Measurements from ENCODE around the gene SYNC.
A peak's percentile ranks its signal among the peaks of the same experiment; 100 is the strongest.
"Not testable (repeated sequence)": the region's sequence is repeated elsewhere in the genome, so short reads cannot be mapped to it uniquely, and the experiment has no call there.

SYNC gene

DNA sequence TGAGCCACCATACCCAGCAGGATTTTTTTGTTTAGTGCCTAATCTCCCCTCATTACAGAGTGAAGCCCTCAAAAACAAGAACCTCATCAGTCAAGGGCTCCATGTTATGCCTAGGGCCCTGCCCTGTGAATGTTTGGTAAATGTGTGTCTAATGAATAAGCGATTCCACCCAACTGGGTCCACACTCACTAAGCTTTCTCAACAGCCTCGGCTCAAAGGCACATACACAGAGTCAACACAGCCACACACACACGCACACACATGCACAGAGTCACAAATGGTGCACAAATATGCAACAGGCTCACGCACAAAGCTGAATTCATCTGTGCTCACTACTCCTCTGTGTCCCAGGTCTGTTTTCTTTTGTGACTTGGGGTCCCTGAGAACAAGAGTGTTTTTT is 11.7 kb upstream of the SYNC start:
- peaks cover 3% of the 10 kb centered on the region for H3K27me3 Mint-ChIP-seq (ENCODE audit: low read depth)
- H3K4me1 Mint-ChIP-seq (ENCODE audit: low read depth) = peaks cover 8% of the 10 kb centered on the region
- no peaks in the 10 kb centered on the region for H3K9me3 Mint-ChIP-seq
- H3K4me3 Mint-ChIP-seq = no peak overlapping the region
- no peak for DNase-seq (ENCODE audit: low spot score)
- H3K36me3 Mint-ChIP-seq (ENCODE audit: low read depth) = no peaks in the 10 kb centered on the region
- H3K27ac Mint-ChIP-seq = no peak overlapping the region

- Mint-ChIP-seq H3K27ac (no peak overlapping the region), H3K4me3 (peak overlapping the region; percentile 38), H3K36me3 (ENCODE audit: low read depth) (no peaks in the 10 kb centered on the region), H3K9me3 (no peaks in the 10 kb centered on the region), H3K27me3 (ENCODE audit: low read depth) (peaks cover 3% of the 10 kb centered on the region), H3K4me1 (ENCODE audit: low read depth) (peaks cover 8% of the 10 kb centered on the region)
- no peak for DNase-seq (ENCODE audit: low spot score)
Measured at GRCh38 chr1:32713081-32713480, 10.5 kb upstream of the SYNC start.

DNA sequence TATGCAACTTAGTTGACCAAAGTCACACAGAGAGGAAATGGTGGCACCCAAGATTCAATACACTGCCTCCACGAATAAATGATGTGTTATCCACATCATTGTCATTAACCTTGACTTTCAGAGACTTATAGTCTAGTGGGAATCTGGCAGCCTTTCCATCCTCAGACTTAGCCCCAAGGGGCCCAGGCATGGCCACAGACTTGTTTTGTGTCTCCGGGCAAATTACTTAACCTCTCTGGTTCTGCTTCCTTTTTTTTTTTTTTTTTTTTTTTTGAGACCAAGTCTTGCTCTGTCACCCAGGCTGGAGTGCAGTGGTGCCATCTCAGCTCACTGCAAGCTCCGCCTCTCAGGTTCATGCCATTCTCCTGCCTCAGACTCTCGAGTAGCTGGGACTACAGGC is 8.7 kb upstream of the SYNC start:
- H3K27me3 Mint-ChIP-seq (ENCODE audit: low read depth); H3K9me3 Mint-ChIP-seq; H3K36me3 Mint-ChIP-seq (ENCODE audit: low read depth); DNase-seq (ENCODE audit: low spot score); H3K27ac Mint-ChIP-seq; H3K4me1 Mint-ChIP-seq (ENCODE audit: low read depth); H3K4me3 Mint-ChIP-seq: not testable (repeated sequence)

GRCh38 chr1:32709476-32709875 is 6.9 kb upstream of the SYNC start:
- Mint-ChIP-seq H3K9me3 (no peaks in the 10 kb centered on the region), H3K27ac (no peak overlapping the region), H3K27me3 (ENCODE audit: low read depth) (peaks cover 11% of the 10 kb centered on the region), H3K36me3 (ENCODE audit: low read depth) (no peaks in the 10 kb centered on the region), H3K4me1 (ENCODE audit: low read depth) (peaks cover 2% of the 10 kb centered on the region), H3K4me3 (no peak overlapping the region)
- no peak for DNase-seq (ENCODE audit: low spot score)

- H3K27me3 Mint-ChIP-seq (ENCODE audit: low read depth) = peaks cover 14% of the 10 kb centered on the region
- peaks cover 2% of the 10 kb centered on the region for H3K4me1 Mint-ChIP-seq (ENCODE audit: low read depth)
- no peak overlapping the region for H3K4me3 Mint-ChIP-seq
- no peaks in the 10 kb centered on the region for H3K9me3 Mint-ChIP-seq
- H3K27ac Mint-ChIP-seq = no peak overlapping the region
- DNase-seq (ENCODE audit: low spot score) = no peak
- H3K36me3 Mint-ChIP-seq (ENCODE audit: low read depth) = no peaks in the 10 kb centered on the region
Measured at GRCh38 chr1:32709075-32709474, 6.5 kb upstream of the SYNC start.

DNA sequence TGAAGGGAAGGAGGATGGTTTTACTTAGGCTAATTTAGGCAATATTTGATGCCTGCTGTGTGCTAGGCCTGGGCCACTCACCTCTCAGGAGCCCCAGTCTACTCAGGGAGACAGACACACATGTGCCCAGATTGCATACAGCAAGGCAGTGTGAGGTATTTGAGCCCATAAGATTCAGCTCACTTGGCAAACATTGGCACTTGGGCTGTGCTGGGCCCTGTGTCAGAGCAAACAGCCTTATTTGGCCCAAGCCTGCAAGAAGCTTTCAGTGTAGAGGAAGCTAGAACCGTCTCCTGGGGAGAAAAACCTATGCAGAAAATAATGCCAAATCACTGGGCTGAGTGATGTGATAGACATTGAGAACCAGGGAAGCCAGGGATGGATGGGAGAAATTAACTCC is 3.9 kb upstream of the SYNC start:
- H3K27me3 Mint-ChIP-seq (ENCODE audit: low read depth) = peaks cover 27% of the 10 kb centered on the region
- H3K36me3 Mint-ChIP-seq (ENCODE audit: low read depth) = peaks cover 2% of the 10 kb centered on the region
- no peak overlapping the region for H3K4me3 Mint-ChIP-seq
- DNase-seq (ENCODE audit: low spot score) = no peak
- H3K27ac Mint-ChIP-seq = no peak overlapping the region
- peaks cover 9% of the 10 kb centered on the region for H3K4me1 Mint-ChIP-seq (ENCODE audit: low read depth)
- H3K9me3 Mint-ChIP-seq = no peaks in the 10 kb centered on the region

GRCh38 chr1:32705516-32705915 is 2.9 kb upstream of the SYNC start:
- H3K36me3 Mint-ChIP-seq (ENCODE audit: low read depth) = peaks cover 2% of the 10 kb centered on the region
- peaks cover 33% of the 10 kb centered on the region for H3K27me3 Mint-ChIP-seq (ENCODE audit: low read depth)
- DNase-seq (ENCODE audit: low spot score) = no peak
- H3K4me1 Mint-ChIP-seq (ENCODE audit: low read depth) = peaks cover 9% of the 10 kb centered on the region
- H3K27ac Mint-ChIP-seq = no peak overlapping the region
- no peak overlapping the region for H3K4me3 Mint-ChIP-seq
- H3K9me3 Mint-ChIP-seq = no peaks in the 10 kb centered on the region

DNA sequence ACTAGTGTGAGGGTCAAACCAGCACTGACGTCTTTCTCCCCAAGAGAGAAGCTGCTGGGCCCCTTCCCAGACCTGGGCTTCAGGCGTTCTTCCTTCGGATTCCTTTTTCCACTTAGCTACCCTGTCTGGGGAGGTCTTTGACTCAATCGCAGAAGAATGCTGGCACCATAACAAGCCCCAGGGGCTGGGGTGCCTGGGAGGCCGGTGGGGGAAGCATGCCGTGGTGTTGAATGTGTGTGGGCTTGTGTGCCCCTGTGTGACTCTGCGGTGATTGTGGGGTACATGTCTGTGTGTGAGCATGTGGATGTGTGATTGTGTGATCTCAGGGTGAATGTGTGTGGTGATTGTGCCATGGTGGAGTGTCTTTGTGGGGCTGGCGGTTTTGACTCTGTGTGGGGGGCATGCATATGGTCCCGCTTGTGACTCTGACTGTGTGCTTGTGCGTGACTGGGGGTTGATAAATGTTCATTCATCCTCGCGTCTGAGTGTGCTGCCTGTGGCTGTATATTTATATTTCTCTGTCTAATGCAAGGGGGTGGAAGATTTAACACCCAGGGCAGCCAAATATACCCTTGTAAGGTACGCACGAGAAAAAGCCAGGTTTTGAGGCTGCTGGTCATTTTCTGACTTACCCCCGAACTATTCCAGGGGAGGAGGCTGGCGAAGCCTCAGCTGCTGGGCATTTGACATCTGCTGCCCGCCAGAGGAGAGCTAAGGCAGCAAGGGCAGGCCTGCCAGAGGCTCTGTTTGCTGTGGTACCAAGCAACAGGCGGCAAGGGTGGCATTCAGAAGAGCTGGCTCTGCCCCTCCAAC is 1.1 kb upstream of the SYNC start:
- Mint-ChIP-seq H3K27ac (no peak overlapping the region), H3K27me3 (ENCODE audit: low read depth) (peaks cover 42% of the 10 kb centered on the region), H3K4me3 (peak overlapping the region; percentile 31), H3K36me3 (ENCODE audit: low read depth) (peaks cover 2% of the 10 kb centered on the region), H3K9me3 (no peaks in the 10 kb centered on the region), H3K4me1 (ENCODE audit: low read depth) (peaks cover 9% of the 10 kb centered on the region)
- DNase-seq (ENCODE audit: low spot score) = no peak

DNA sequence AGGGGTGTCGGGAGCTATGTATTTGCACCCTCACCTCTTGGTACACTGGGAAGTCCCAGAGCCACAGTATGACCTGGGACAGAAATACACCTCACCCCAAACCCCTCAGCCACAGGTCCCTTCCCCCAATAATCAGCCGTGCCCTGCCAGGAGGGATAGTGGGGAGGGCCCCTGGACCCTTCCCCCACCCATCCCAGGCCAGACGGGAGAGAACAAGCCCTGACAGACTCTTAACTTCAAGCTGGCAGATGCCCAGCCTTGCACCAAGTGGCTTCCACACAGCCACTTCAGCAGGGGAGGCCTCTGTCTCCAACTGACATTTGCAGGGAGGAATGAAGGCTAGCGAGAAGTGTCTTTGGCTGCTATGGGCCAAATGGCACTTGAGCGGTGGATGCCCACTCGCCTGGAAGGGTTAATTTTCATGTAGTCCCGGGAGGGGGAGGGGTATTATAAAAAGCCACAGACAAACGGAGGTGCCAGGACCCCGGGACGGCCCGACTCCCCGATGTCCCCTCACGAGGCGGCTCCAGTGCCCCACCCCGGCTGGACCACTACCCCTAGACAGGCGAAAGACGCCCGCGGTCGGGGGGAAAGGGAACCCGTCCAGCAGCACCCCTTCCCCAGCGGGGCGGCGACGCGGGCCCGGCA is 495 bp downstream of the SYNC start:
- Mint-ChIP-seq H3K27ac (no peak overlapping the region), H3K4me1 (ENCODE audit: low read depth) (peaks cover 9% of the 10 kb centered on the region), H3K4me3 (peak overlapping the region; percentile 56)

DNA sequence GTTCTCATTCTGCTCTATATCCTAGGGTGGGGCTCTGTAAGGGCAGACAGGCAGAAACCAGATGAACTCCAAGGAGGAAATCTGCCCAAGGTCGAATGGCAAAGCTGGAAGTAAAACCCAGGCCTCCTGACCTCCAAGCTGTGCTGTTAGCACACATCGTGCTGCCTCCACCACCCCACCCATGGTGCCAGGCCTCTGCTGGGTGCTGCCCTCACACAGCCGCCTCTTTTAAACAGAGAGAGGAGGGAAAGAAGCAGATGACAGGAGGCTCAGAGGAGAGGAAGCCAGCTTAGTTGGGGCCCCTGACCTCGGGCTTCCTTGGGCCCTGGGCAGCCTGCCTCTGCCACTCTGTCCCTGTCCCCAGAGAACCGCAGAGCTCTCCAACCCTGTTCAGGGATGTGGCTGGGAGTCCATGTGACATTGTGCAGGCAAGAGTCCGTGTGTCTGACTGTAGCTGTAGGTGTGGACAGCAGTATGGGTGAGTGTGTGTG is 1.1 kb downstream of the SYNC start:
- Mint-ChIP-seq H3K4me3 (no peak overlapping the region), H3K36me3 (ENCODE audit: low read depth) (peaks cover 2% of the 10 kb centered on the region), H3K27ac (no peak overlapping the region), H3K4me1 (ENCODE audit: low read depth) (peaks cover 9% of the 10 kb centered on the region), H3K9me3 (no peaks in the 10 kb centered on the region), H3K27me3 (ENCODE audit: low read depth) (peaks cover 42% of the 10 kb centered on the region)
- DNase-seq (ENCODE audit: low spot score) = no peak

More for the DNA sequence above, 495 bp downstream of the SYNC start:
- Mint-ChIP-seq H3K27me3 (ENCODE audit: low read depth) (peaks cover 42% of the 10 kb centered on the region), H3K36me3 (ENCODE audit: low read depth) (peaks cover 2% of the 10 kb centered on the region), H3K9me3 (no peaks in the 10 kb centered on the region)
- no peak for DNase-seq (ENCODE audit: low spot score)

DNA sequence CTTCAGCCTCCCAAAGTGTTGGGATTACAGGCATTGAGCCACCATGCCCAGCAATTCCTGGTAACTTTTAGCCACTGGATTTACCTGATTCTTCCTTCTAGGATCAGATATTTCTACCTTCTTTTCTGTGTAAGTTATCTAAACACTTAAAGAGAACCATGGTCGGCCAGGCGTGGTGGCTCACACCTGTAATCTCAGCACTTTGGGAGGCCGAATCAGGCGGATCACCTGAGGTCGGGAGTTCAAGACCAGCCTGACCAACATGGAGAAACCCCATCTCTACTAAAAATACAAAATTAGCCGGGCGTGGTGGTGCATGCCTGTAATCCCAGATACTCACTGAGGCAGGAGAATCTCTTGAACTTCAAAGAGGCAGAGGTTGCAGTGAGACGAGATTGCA is 5.6 kb downstream of the SYNC start:
- not testable (repeated sequence) for H3K9me3 Mint-ChIP-seq; H3K36me3 Mint-ChIP-seq (ENCODE audit: low read depth); H3K4me3 Mint-ChIP-seq; H3K4me1 Mint-ChIP-seq (ENCODE audit: low read depth); DNase-seq (ENCODE audit: low spot score); H3K27ac Mint-ChIP-seq
- H3K27me3 Mint-ChIP-seq (ENCODE audit: low read depth) = peaks cover 20% of the 10 kb centered on the region

- Mint-ChIP-seq H3K27ac (no peak overlapping the region), H3K4me1 (ENCODE audit: low read depth) (peaks cover 2% of the 10 kb centered on the region), H3K36me3 (ENCODE audit: low read depth) (no peaks in the 10 kb centered on the region), H3K9me3 (no peaks in the 10 kb centered on the region), H3K4me3 (no peak overlapping the region), H3K27me3 (ENCODE audit: low read depth) (peaks cover 11% of the 10 kb centered on the region)
- DNase-seq (ENCODE audit: low spot score) = no peak
Measured at GRCh38 chr1:32696041-32696440, 6.5 kb downstream of the SYNC start.

- DNase-seq (ENCODE audit: low spot score) = no peak
- H3K9me3 Mint-ChIP-seq = no peaks in the 10 kb centered on the region
- no peak overlapping the region for H3K27ac Mint-ChIP-seq
- peaks cover 2% of the 10 kb centered on the region for H3K4me1 Mint-ChIP-seq (ENCODE audit: low read depth)
- no peaks in the 10 kb centered on the region for H3K36me3 Mint-ChIP-seq (ENCODE audit: low read depth)
- H3K4me3 Mint-ChIP-seq = no peak overlapping the region
- peaks cover 7% of the 10 kb centered on the region for H3K27me3 Mint-ChIP-seq (ENCODE audit: low read depth)
Measured at GRCh38 chr1:32695098-32695904, 7.3 kb downstream of the SYNC start.

Measured in T-helper 2 cell treated with Interferon-gamma antibody and Interleukin-4, amounts not matched to agents 5 μg/mL and 100 μg/mL, for 36 hours (primary cell).